Lower leg skin (tissue), 4 donors: Measurements from ENCODE around the gene CMTM4. TPM values are rescaled to one million over a fixed set of nuclear protein-coding genes. Genes with fewer than 3 reads are reported as not detected.
"Not testable (repeated sequence)": the region's sequence is repeated elsewhere in the genome, so short reads cannot be mapped to it uniquely, and the experiment has no call there.

Experiments
- DNase-seq, 2 donors: peaks; one replicate each; pipeline ENCODE4 v3.0.0-alpha.2; 2019; ENCODE audit warnings: low spot score in 2 of 2
- H3K4me3 ChIP-seq: fragments of 200-600 bp; sonication (generic); 2 replicates; pipeline ENCODE4 v1.5.1; 2017; ENCODE audit warnings: mild to moderate bottlenecking, low read depth; ENCODE audit not compliant: poor library complexity, severe bottlenecking
- CTCF ChIP-seq, 3 donors: fragments of 450-650 bp; IDR thresholded peaks; one replicate each; pipeline ENCODE4 v1.5.1; 2016; ENCODE audit warnings: antibody characterized with exemption in 3 of 3, mild to moderate bottlenecking in 3 of 3, moderate library complexity in 2 of 3
- POLR2A ChIP-seq, 2 donors: fragments of 450-650 bp; IDR thresholded peaks; one replicate each; pipeline ENCODE4 v1.6.1; 2016 to 2017; ENCODE audit warnings: antibody characterized with exemption in 2 of 2, mild to moderate bottlenecking in 1 of 2, moderate library complexity in 1 of 2
- WGBS, 2 donors: methylation state at CpG; one replicate each; pipeline ENCODE4 v1.1.5; 2018; 5-methylcytosine and 5-hydroxymethylcytosine counted together
- intact Hi-C: fragments of 100-400 bp; cut with DNase I; formaldehyde crosslinking; loops from one replicate; pipeline ENCODE4 v1.15.0; 2023; ENCODE audit warnings: low total_unique reads
- total RNA-seq, 4 donors: library from RNA; depleted of rRNA; stranded (reverse); fragments of >200 nt; gene quantifications; one replicate each; pipeline ENCODE4 v1.1.0, GENCODE V29; 2016

The CMTM4 gene
- total RNA-seq, 4 donors from 2014 or later = 11.1 to 30.2 (median 22.5) TPM

DNA sequence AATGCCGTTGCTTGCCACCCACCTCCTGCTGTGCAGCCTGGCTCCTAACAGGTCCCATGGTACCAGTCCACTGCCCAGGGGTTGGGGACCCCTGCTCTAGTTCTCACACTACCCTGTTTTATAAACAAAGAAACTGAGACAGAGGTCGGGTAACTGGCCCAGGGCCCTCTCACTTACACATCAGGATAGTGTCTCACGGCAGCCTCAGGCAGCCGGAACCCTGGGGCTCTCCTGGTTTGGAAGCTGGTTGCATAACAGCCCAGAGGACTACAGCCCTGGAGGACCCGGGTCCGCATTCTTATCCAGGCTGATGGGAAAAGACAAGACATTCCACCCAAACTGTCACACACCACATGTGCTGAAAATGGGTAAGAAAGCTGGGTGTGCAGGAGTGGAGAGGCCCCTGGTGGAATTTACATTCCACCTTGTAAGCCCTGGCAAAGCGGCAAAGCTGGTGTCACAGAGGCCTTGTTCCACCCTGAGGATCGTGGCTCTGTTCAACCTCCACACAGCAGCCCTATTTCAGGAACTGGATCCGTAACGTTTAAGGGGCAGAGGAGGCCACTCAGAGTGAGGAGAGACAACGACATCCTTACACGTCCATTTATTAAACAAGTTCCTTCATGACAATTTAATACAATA lies 82.3 kb downstream of the CMTM4 start:
- no peak for TF ChIP-seq POLR2A (IDR thresholded peaks at IDR 0.05)
- no peak for TF ChIP-seq CTCF (IDR thresholded peaks at IDR 0.05)
- DNase-seq = no peak
- no peak overlapping the region for H3K4me3 ChIP-seq
- 85 to 88% methylated on average over 12 of the region's 12 CpGs for WGBS, 2 donors
- intact Hi-C loops = loop anchor here (10.0 kb wide), 1 partner anchor 209 kb away; no protein-coding TSS in a partner anchor

DNA sequence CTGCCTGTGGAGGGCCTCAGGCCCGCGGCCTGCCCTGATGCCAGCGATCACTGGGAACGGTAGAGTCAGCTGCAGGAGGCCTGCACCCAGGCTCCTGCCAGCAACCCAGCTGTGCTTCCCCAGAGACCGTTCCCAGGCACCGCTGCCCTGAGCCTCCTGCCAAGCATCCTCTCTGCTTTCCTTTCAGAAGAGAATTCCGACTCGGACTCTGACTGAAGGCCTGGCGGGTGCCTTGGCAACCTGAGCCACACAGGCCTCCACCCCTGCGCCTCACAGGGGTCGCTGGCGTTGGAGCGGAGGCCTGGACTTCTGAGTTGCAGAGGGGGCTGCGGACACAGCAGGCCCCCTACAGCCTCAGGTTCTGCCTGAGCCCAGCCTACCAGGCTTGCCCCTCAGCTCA lies 84.1 kb downstream of the CMTM4 start:
- intact Hi-C loops = loop anchor here (10.0 kb wide), 1 partner anchor 208 kb away; no protein-coding TSS in a partner anchor
- TF ChIP-seq POLR2A (IDR thresholded peaks at IDR 0.05) (no peak), CTCF (IDR thresholded peaks at IDR 0.05) (no peak)
- DNase-seq = no peak
- 82 to 86% methylated on average over 14 of the region's 14 CpGs for WGBS, 2 donors
- H3K4me3 ChIP-seq = no peak overlapping the region

DNA sequence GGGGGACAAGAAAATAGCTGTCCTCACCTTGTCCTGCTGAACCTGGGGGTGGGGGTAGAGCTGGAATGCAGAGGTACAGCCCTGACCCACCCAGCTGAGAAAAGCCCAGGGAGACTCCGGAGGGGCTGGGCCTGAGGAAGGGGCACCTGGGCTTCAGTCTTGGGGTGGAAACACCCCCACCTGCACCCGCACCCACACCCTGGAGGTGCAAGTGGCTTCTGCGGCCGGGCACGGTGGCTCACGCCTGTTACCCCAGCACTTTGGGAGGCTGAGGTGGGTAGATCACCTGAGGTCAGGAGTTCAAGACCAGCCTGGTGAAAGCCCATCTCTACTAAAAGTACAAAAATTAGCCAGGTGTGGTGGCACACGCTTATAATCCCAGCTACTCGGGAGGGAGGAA lies 84.6 kb downstream of the CMTM4 start:
- H3K4me3 ChIP-seq, DNase-seq: not testable (repeated sequence)
- intact Hi-C loops = loop anchor here (10.0 kb wide), 1 partner anchor 207 kb away; no protein-coding TSS in a partner anchor
- 89 to 93% methylated on average over 8 of the region's 8 CpGs for WGBS, 2 donors

- 84 to 89% methylated on average over 14 of the region's 14 CpGs for WGBS, 2 donors
- intact Hi-C loops = loop anchor here (10.0 kb wide), 1 partner anchor 205 kb away; no protein-coding TSS in a partner anchor
- no peak for DNase-seq
- H3K4me3 ChIP-seq = no peak overlapping the region
- TF ChIP-seq POLR2A (IDR thresholded peaks at IDR 0.05) = no peak
- TF ChIP-seq CTCF (IDR thresholded peaks at IDR 0.05) = no peak
Measured at GRCh38 chr16:66610111-66610820, 86.3 kb downstream of the CMTM4 start.

- TF ChIP-seq POLR2A (IDR thresholded peaks at IDR 0.05) (no peak), CTCF (IDR thresholded peaks at IDR 0.05) (no peak)
- WGBS, 2 donors = 71 to 84% methylated on average over 12 of the region's 12 CpGs
- intact Hi-C loops = no loop called here
- DNase-seq = no peak
- no peak overlapping the region for H3K4me3 ChIP-seq
Measured at GRCh38 chr16:66609139-66609510, 87.4 kb downstream of the CMTM4 start.

- no peak overlapping the region for H3K4me3 ChIP-seq
- peak in 1 of 3 donors; percentile 35 for TF ChIP-seq CTCF (IDR thresholded peaks at IDR 0.05)
- no peak for TF ChIP-seq POLR2A (IDR thresholded peaks at IDR 0.05)
- 46 to 58% methylated on average over 11 to 14 of the region's 17 CpGs for WGBS, 2 donors
- DNase-seq = peak; percentile 76 to 97
- intact Hi-C loops = no loop called here
Measured at GRCh38 chr16:66608241-66609138, 88.1 kb downstream of the CMTM4 start.
